ENCODE data around the gene NUMBL. TPM values are rescaled to one million over a fixed set of nuclear protein-coding genes. Genes with fewer than 3 reads are reported as not detected.

NUMBL gene
- total RNA-seq, 4 donors from 2014 or later: 28.2 to 51.7 (median 41.5) TPM

- intact Hi-C loops (cut with DNase I): no loop called here
- WGBS: 93% methylated on average over 7 of the region's 7 CpGs
- no peak overlapping the region for H3K4me3 ChIP-seq
- H3K9me3 ChIP-seq: no peaks in the 10 kb centered on the region
- TF ChIP-seq EP300 (IDR thresholded peaks at IDR 0.05): no peak
- no peak for DNase-seq (ENCODE audit: extremely low spot score)
- H3K27me3 ChIP-seq: no peaks in the 10 kb centered on the region
- H3K36me3 ChIP-seq: peaks cover 81 to 100% (median 98%) of the 10 kb centered on the region in 4 donors
- peaks cover 0 to 4% (median 0%) of the 10 kb centered on the region in 4 donors for H3K4me1 ChIP-seq
- H3K27ac ChIP-seq (replicated peaks in 1 of 4): no peak overlapping the region
Observed at GRCh38 chr19:40672573-40673299, 17.7 kb downstream of the NUMBL start.

- Histone ChIP-seq H3K4me1 (peaks cover 0 to 4% (median 0%) of the 10 kb centered on the region in 4 donors), H3K36me3 (peaks cover 82 to 100% (median 98%) of the 10 kb centered on the region in 4 donors), H3K4me3 (no peak overlapping the region), H3K9me3 (no peaks in the 10 kb centered on the region), H3K27ac (replicated peaks in 1 of 4) (no peak overlapping the region), H3K27me3 (no peaks in the 10 kb centered on the region)
- intact Hi-C loops (cut with DNase I): no loop called here
- WGBS: 80% methylated on average over 2 of the region's 2 CpGs
- TF ChIP-seq POLR2A (IDR thresholded peaks at IDR 0.05; ENCODE audit: low read depth): no peak
- no peak for TF ChIP-seq POLR2AphosphoS5 (IDR thresholded peaks at IDR 0.05)
- TF ChIP-seq CTCF (IDR thresholded peaks at IDR 0.05): no peak
- no peak for TF ChIP-seq EP300 (IDR thresholded peaks at IDR 0.05)
- no peak for DNase-seq (ENCODE audit: extremely low spot score)
Observed at GRCh38 chr19:40672038-40672437, 18.4 kb downstream of the NUMBL start.

- Histone ChIP-seq H3K36me3 (peaks cover 78 to 99% (median 95%) of the 10 kb centered on the region in 4 donors), H3K4me3 (no peak overlapping the region), H3K27me3 (no peaks in the 10 kb centered on the region), H3K27ac (replicated peaks in 1 of 4) (no peak overlapping the region), H3K9me3 (no peaks in the 10 kb centered on the region), H3K4me1 (peaks cover 0 to 4% (median 0%) of the 10 kb centered on the region in 4 donors)
- 77% methylated on average over 8 of the region's 9 CpGs for WGBS
- TF ChIP-seq POLR2A (IDR thresholded peaks at IDR 0.05; ENCODE audit: low read depth) (no peak), EP300 (IDR thresholded peaks at IDR 0.05) (no peak), CTCF (IDR thresholded peaks at IDR 0.05) (no peak), POLR2AphosphoS5 (IDR thresholded peaks at IDR 0.05) (no peak)
- intact Hi-C loops (cut with DNase I): no loop called here
- no peak for DNase-seq (ENCODE audit: extremely low spot score)
Observed at GRCh38 chr19:40671404-40671803, 19.0 kb downstream of the NUMBL start.

- Histone ChIP-seq H3K27ac (replicated peaks in 1 of 4) (no peak overlapping the region), H3K4me1 (peaks cover 2 to 4% (median 3%) of the 10 kb centered on the region in 4 donors), H3K4me3 (no peak overlapping the region), H3K36me3 (peaks cover 69 to 76% (median 74%) of the 10 kb centered on the region in 4 donors), H3K9me3 (no peaks in the 10 kb centered on the region), H3K27me3 (no peaks in the 10 kb centered on the region)
- intact Hi-C loops (cut with DNase I): loop anchor here (10.0 kb wide), 1 partner anchor 476 kb away; no protein-coding TSS in a partner anchor
- TF ChIP-seq CTCF (IDR thresholded peaks at IDR 0.05) (no peak), POLR2A (IDR thresholded peaks at IDR 0.05; ENCODE audit: low read depth) (no peak), POLR2AphosphoS5 (IDR thresholded peaks at IDR 0.05) (no peak), EP300 (IDR thresholded peaks at IDR 0.05) (no peak)
- WGBS: 92% methylated on average over 5 of the region's 7 CpGs
- no peak for DNase-seq (ENCODE audit: extremely low spot score)
Observed at GRCh38 chr19:40668991-40669614, 21.3 kb downstream of the NUMBL start.

- no peaks in the 10 kb centered on the region for H3K27me3 ChIP-seq
- peaks cover 54 to 61% (median 59%) of the 10 kb centered on the region in 4 donors for H3K36me3 ChIP-seq
- H3K27ac ChIP-seq (replicated peaks in 1 of 4): no peak overlapping the region
- H3K9me3 ChIP-seq: no peaks in the 10 kb centered on the region
- TF ChIP-seq POLR2AphosphoS5 (IDR thresholded peaks at IDR 0.05): no peak
- TF ChIP-seq CTCF (IDR thresholded peaks at IDR 0.05): no peak
- TF ChIP-seq POLR2A (IDR thresholded peaks at IDR 0.05; ENCODE audit: low read depth): no peak
- no peak for TF ChIP-seq EP300 (IDR thresholded peaks at IDR 0.05)
- DNase-seq (ENCODE audit: extremely low spot score): no peak
- intact Hi-C loops (cut with DNase I): loop anchor here (10.0 kb wide), 1 partner anchor 477 kb away; no protein-coding TSS in a partner anchor
- peaks cover 15 to 19% (median 16%) of the 10 kb centered on the region in 4 donors for H3K4me1 ChIP-seq
- H3K4me3 ChIP-seq: no peak overlapping the region
- 90% methylated on average over 12 of the region's 14 CpGs for WGBS
Observed at GRCh38 chr19:40667602-40668001, 22.8 kb downstream of the NUMBL start.

All from esophagus muscularis mucosa (tissue), 4 donors.